Fibroblast of skin of left biceps (primary cell): ENCODE results near the gene DCPS.
"Not testable (repeated sequence)": the region's sequence is repeated elsewhere in the genome, so short reads cannot be mapped to it uniquely, and the experiment has no call there.

Experiments used
- DNase-seq, 2 experiments: peaks; one replicate each; pipeline ENCODE4 v3.0.0-alpha.2; 2013; ENCODE audit warnings: low read depth in 2 of 2

DCPS gene

DNA sequence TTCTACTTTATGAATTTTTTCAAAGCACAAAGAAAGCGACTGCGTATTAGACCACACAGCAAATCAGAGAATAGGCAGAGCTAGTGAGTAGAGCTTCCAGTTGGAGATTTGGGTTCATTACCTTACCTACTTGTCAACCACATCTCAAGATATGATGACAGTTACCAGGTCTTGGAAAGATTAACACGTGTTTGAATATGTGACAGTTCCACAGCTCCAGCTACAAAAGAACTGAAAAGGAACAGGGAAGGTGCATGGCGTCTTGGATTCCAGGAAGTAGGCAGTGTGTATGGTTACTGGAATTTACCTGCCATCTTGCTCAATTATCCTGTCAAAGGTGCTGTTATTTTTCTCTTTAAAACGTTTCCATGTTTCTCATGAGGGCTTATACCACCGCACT, 15.6 kb upstream of the DCPS start:
- no peak for DNase-seq

DNA sequence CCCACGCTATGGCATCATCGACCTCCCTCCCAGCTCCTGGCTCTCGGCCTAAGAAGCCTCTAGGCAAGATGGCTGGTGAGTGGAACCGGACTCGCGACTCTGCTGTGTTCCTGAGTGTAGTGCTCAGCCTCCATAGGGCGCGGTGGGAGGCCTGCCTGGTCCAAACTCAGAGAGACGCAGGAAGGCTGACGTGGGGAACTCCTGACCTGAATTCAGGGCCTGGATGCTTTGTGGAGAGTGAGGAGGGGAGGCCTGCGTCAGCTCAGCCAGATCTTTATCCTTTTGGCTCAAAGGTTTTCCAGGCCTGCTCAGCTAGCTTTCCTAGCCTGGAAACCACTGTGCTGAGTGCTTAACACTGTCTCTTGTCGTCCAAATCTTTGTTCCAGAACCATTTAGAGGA, 13.0 kb upstream of the DCPS start:
- DNase-seq: no peak

GRCh38 chr11:126293726-126294125, 10.1 kb upstream of the DCPS start:
- DNase-seq: no peak

DNA sequence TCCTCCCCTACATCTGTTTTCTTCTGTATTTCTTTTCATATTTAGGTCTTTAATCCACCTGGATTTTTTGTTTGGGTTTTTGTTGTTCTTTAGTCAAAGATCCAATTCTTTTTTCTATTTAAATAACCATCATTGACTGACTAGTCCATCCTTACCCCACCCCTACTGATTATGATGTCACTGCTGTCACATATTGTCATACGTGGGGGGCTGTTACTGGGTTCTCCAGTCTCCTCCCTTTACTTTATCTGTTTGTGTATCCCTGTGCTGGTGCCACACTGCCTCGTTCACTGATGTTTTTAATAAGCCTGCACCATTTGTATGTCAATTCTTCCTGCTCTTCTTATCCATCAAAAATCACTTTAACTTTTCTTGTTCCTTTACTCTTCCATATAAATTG, 6.9 kb upstream of the DCPS start:
- no peak for DNase-seq

DNA sequence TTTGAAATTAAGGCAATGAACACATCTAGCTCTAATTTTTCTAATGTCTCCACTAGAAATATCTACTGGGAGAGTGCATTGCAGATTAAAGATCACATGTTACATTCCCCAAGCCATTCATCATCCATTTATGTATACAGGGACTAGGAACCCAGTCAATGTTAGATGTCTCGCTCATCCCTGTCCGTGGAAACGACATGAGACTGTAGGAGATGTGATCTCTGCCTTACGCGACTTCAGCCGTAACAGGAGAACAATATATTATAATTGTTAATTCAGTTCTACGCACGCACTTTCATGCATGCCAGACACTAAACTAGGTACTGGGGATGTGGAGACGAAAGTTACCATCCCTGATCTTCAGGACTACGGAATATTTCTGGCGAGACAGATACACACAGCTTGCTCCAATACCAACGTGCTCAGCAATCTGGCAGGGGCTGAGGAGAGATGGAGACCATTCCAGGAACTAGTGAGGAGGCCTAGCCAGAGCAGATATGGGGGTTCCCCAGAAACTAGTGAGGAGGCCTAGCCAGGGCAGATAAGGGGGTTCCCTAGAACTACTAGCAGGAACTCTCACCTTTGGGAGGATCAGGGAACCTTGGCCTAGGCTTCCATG, 706 bp downstream of the DCPS start:
- DNase-seq: no peak

GRCh38 chr11:126305699-126306098, 1.8 kb downstream of the DCPS start:
- no peak for DNase-seq

DNA sequence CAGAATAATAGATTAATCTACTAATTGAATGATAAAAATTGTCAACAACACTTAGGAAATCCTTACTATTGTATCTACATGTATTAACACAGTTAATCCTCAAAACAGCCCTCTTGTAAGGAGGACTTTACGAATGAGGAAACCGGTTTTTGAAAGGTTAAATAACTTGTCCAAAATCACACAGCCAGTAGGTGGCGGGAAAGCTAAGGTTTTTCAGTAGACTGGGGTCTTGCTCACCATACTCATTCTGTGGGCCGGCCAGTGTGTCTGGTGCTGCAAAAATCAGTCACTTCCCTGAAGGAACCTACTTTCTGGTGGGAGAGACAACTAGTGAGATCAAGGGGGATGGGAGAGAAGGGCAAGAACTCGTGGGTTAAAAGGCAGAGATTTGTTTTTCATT, 3.8 kb downstream of the DCPS start:
- DNase-seq: no peak

DNA sequence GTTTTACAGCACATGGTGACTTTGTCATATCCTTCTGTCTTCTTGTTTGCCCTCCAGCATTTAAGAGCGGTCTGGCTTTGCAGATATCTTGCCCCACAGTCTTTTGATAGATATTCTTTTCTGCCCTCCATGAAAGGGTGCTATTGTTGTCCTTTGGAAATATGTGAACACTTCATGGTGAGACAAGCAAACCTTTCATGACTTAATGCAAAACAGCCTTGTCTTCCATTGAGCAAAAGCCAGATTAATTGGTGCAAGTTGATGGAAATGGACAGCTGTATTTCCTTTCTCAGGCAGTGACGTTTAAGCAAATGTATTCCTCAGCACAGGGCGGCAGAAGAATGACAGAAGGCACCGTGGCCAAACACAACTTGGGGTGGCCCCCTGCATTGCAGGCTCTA, 4.4 kb downstream of the DCPS start:
- no peak for DNase-seq

GRCh38 chr11:126308771-126309170, 4.9 kb downstream of the DCPS start:
- DNase-seq: not testable (repeated sequence)

- peak in 1 of 2 experiments; percentile 23 for DNase-seq
Observed at GRCh38 chr11:126310200-126310991, 6.5 kb downstream of the DCPS start.

DNA sequence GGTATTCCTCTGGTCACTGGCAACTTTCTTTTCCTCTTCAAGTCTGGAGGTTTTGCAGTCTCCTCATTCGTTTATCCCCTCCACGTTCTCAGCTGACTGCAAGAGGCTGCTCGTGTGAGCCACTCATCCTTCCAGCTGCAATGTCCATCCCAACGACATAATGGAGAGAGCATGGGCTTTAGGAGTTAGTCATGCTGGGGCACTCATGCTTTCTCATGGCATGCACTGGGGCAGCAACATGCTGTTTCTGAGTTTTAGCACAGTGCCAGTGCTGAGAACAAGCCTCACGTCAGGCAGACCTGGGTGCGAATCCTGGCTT, 7.1 kb downstream of the DCPS start:
- no peak for DNase-seq

GRCh38 chr11:126311401-126312291, 7.8 kb downstream of the DCPS start:
- no peak for DNase-seq

- no peak for DNase-seq
Observed at GRCh38 chr11:126312961-126313360, 9.1 kb downstream of the DCPS start.

DNA sequence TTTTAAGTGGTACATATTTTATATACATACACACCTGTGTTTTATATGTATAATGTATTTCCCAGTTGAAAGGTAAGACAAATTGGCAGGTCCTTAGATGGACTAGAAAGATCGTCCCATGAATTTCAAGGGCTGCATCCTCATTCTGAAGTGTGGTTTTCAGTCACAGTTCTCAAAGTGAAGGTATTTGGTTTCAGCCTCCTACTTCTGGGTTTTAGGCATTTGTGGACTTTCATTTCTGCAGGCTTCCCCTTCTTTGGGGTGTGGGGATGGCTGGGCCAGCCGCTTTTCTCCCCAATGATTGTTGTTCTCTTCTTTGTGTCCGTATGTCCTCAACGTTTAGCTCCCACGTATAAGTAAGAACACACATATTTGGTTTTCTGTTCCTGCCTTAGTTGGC, 10.0 kb downstream of the DCPS start:
- no peak for DNase-seq

- DNase-seq: no peak
Observed at GRCh38 chr11:126317432-126317755, 13.5 kb downstream of the DCPS start.

GRCh38 chr11:126317756-126318573, 14.1 kb downstream of the DCPS start:
- peak; percentile 66 to 72 for DNase-seq

DNA sequence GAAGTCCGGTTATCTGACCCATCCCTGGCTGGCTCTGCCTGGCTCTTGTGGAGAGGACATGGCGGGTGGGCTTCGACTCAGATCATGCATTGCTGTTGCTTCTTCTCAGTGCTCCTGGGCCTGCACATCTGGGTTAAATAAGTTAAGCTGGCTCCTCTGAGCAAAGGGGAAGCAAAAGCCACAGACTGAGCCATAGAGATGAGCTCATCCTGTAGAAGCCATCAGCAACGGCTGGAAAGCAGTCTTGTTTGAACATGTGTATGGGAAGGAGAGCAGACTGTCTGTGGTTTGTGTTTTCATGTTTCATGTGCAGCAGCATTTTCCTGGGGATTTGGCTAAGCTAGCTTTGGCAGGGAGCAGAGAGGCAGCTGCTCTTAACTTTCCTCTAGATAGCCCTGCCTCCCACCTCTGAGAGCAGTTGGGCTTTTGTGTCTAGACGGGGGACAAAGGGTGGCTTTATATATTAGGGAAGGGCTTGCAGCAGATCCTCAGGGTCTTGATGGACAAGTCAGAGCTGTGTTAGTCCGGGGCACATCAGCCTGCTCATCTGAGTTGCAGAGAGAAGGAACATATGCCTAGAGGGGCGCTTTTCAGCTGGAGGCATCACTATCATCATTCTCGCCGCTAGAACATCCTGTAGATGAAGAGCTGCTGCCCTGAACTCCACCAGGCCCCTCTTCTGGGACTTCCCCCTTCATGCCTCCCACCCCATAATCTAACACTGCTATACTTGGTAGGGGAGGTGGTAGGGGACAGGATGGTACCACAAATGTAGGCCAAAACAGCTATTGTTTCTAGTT, 14.9 kb downstream of the DCPS start:
- DNase-seq: peak; percentile 94

DNA sequence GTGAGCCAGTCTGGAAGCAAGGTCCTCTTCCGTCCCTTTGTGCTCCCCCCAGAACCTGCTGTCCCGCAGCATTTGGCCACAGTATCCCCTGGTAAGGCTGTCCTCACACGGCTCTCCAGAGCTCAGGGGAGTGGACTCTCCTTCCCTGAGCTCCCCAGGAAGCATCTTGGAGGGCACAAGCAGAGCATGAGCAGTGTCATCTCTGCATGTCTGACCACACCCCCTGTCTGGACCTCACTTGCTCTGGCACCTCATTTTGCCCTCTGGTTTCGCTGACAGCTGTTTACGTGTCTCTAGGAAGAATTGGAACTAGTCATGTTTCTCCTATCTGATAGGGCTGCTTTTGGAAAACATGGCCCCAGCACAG, 15.5 kb downstream of the DCPS start:
- no peak for DNase-seq

DNA sequence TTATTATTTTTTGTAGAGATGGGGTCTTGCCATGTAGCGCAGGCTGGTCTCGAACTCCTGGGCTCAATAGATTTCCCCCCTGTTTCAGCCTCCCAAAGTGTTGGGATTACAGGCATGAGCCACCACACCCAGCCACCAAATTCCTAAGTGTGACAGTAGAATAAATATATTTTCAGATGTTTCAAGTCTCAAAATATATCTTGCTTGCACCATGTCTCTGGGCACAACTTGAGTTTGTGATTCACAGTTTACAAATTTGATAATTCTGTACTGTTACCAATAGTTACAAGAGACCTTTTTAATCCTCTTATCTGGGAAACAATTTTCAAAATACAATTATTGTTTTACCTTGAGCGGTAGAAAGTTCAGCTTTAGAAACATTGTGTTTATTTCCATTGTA, 19.1 kb downstream of the DCPS start:
- no peak for DNase-seq

DNA sequence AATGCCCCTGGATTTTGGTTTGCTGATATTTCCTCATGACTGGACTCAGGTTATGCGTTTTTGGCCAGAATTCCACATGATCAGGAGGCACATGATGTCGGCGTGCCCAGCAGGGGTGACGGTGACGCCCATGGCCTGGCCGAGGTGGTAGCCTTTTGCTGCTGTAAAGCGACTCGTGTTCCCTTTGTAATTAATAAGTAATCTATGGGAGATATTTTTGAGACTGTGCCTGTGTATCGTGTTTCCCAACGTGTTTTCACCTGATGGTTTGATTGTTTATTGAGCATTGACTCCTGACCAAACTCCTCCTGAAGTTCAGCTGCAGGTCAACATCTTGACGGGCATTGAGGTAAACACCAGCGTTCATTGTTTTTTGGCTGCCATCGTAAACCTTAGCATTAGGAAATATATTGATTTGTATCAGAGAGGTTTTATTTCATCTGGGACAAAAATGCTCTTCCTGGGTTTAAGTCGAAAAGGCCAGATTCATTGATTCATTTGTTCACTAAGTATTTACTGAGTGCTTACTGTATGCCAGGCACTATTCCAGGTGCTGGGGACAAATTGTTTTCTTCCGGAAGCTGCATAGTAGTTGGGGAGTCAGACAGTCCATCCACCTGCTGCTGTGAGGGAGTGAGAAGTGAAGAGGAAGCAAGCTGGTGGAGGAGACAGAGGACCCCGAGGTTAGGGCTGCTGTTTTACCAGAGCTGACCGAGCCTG, 23.6 kb downstream of the DCPS start:
- no peak for DNase-seq

- DNase-seq: no peak
Observed at GRCh38 chr11:126328001-126328390, 24.1 kb downstream of the DCPS start.
